CD14-positive monocyte (primary cell): Measurements from ENCODE around the gene JOSD2. TPM values are rescaled to one million over a fixed set of nuclear protein-coding genes. Genes with fewer than 3 reads are reported as not detected.

Experiments
- DNase-seq, 3 donors: peaks; one replicate each; pipeline ENCODE4 v3.0.0-alpha.2; 2011 to 2022
- H2AFZ ChIP-seq: 2 replicates; pipeline ENCODE4 v1.6.0; 2012; ENCODE audit warnings: mild to moderate bottlenecking, low read depth, low read length, inconsistent platforms; ENCODE audit not compliant: insufficient read depth, poor library complexity, severe bottlenecking
- H3K27ac ChIP-seq, 2 donors: 1 replicate in 1 of 2; 2 replicates in 1 of 2; pipeline ENCODE4 v1.5.1; 2012 to 2013; ENCODE audit warnings: low read length in 2 of 2, control low read depth in 1 of 2, inconsistent platforms in 1 of 2, low read depth in 1 of 2, mild to moderate bottlenecking in 1 of 2
- H3K27me3 ChIP-seq, 2 donors: one replicate each; pipeline versions ENCODE4 v1.6.0 to v1.6.1; 2011 to 2013; ENCODE audit warnings: low read length in 2 of 2; ENCODE audit not compliant: control insufficient read depth in 2 of 2, insufficient read depth in 2 of 2
- H3K36me3 ChIP-seq, 2 donors: replicated peaks in 1 of 2; 1 replicate in 1 of 2; 2 replicates in 1 of 2; pipeline versions ENCODE4 v1.5.1 to v1.6.1; 2012 to 2013; ENCODE audit warnings: low read length in 2 of 2, control low read depth in 1 of 2, inconsistent platforms in 1 of 2, mild to moderate bottlenecking in 1 of 2; ENCODE audit not compliant: insufficient read depth in 2 of 2, control insufficient read depth in 1 of 2
- H3K4me1 ChIP-seq, 2 donors: 1 replicate in 1 of 2; 2 replicates in 1 of 2; pipeline versions ENCODE4 v1.5.1 to v1.6.1; 2012 to 2013; ENCODE audit warnings: low read length in 2 of 2, control low read depth in 1 of 2, inconsistent platforms in 1 of 2, mild to moderate bottlenecking in 1 of 2, moderate library complexity in 1 of 2; ENCODE audit not compliant: insufficient read depth in 2 of 2, control insufficient read depth in 1 of 2
- H3K4me2 ChIP-seq: replicated peaks from 2 replicates; pipeline ENCODE3; 2012; ENCODE audit warnings: low read length, moderate library complexity, mild to moderate bottlenecking; ENCODE audit not compliant: poor library complexity, severe bottlenecking; ENCODE audit errors: extremely low read depth
- H3K4me3 ChIP-seq, 3 experiments: fragments of 200-600 bp in 1 of 3; sonication (generic) in 1 of 3; replicated peaks in 1 of 3; 1 replicate in 2 of 3; 2 replicates in 1 of 3; pipeline ENCODE4 v1.5.1; 2011 to 2013; ENCODE audit warnings: low read length in 3 of 3, mild to moderate bottlenecking in 3 of 3, control low read depth in 2 of 3, low read depth in 2 of 3, inconsistent platforms in 1 of 3, moderate library complexity in 1 of 3
- H3K79me2 ChIP-seq: 2 replicates; pipeline ENCODE4 v1.6.0; 2012; ENCODE audit warnings: mild to moderate bottlenecking, control low read depth, inconsistent platforms, low read length, moderate library complexity; ENCODE audit not compliant: insufficient read depth
- H3K9ac ChIP-seq: 2 replicates; pipeline ENCODE4 v1.6.0; 2017; ENCODE audit warnings: low read length, mild to moderate bottlenecking; ENCODE audit not compliant: insufficient read depth, poor library complexity, severe bottlenecking
- H3K9me3 ChIP-seq, 2 donors: replicated peaks in 1 of 2; 1 replicate in 1 of 2; 2 replicates in 1 of 2; pipeline versions ENCODE4 v1.5.1 to v1.6.1; 2012 to 2013; ENCODE audit warnings: low read length in 2 of 2, control low read depth in 1 of 2; ENCODE audit not compliant: control insufficient read depth in 1 of 2, insufficient read depth in 1 of 2
- H4K20me1 ChIP-seq: 2 replicates; pipeline ENCODE4 v1.6.0; 2012; ENCODE audit warnings: mild to moderate bottlenecking, low read length, control low read depth, moderate library complexity; ENCODE audit not compliant: insufficient read depth
- H3K27ac Mint-ChIP-seq, 7 donors: one replicate each; pipeline ENCODE4 v1.8.0; 2020; ENCODE audit warnings: mild to moderate bottlenecking in 7 of 7, mixed read lengths in 7 of 7, moderate library complexity in 6 of 7, inconsistent platforms in 2 of 7
- H3K27me3 Mint-ChIP-seq, 3 donors: one replicate each; pipeline ENCODE4 v1.8.0; 2021 to 2022; ENCODE audit warnings: low read depth in 3 of 3, mild to moderate bottlenecking in 3 of 3, mixed read lengths in 3 of 3, moderate library complexity in 3 of 3, inconsistent platforms in 1 of 3
- H3K36me3 Mint-ChIP-seq, 2 donors: one replicate each; pipeline ENCODE4 v1.8.0; 2020; ENCODE audit warnings: mixed read lengths in 2 of 2, inconsistent platforms in 1 of 2, mild to moderate bottlenecking in 1 of 2
- H3K4me1 Mint-ChIP-seq: one replicate; pipeline ENCODE4 v1.8.0; 2020; ENCODE audit warnings: mild to moderate bottlenecking, mixed read lengths
- H3K4me3 Mint-ChIP-seq, 2 donors: one replicate each; pipeline ENCODE4 v1.8.0; 2020; ENCODE audit warnings: mild to moderate bottlenecking in 2 of 2, mixed read lengths in 2 of 2, moderate library complexity in 1 of 2
- H3K9me3 Mint-ChIP-seq, 7 donors: one replicate each; pipeline ENCODE4 v1.8.0; 2020 to 2022; ENCODE audit warnings: mixed read lengths in 7 of 7, mild to moderate bottlenecking in 6 of 7, moderate library complexity in 6 of 7, inconsistent platforms in 2 of 7
- WGBS: methylation state at CpG from one replicate; pipeline ENCODE4 v1.1.5; 2013; ENCODE audit warnings: missing lambda C conversion rate; ENCODE audit not compliant: insufficient coverage; 5-methylcytosine and 5-hydroxymethylcytosine counted together
- intact Hi-C, 2 donors: fragments of 100-400 bp; cut with micrococcal nuclease; formaldehyde crosslinking; loops; one replicate each; pipeline versions ENCODE4 v1.15.0 to v1.15.1; 2023
- polyA plus RNA-seq, 3 donors: library from polyadenylated mRNA; depleted of rRNA in 1 of 3; unstranded in 2 of 3; stranded (reverse) in 1 of 3; fragments of 300-500 nt in 2 of 3; fragments of >200 nt in 1 of 3; fragmentation: Illumina TruSeq in 2 of 3; gene quantifications; 1 replicate in 2 of 3; 2 replicates in 1 of 3; pipeline ENCODE4 v1.2.3, GENCODE V29; 2012 to 2021
- TF ChIP-seq, protein P1 (sequence below): fragments of 200-600 bp; IDR thresholded peaks from one replicate; pipeline ENCODE4 v1.8.0; 2022; ENCODE audit warnings: antibody characterized with exemption, mild to moderate bottlenecking

The JOSD2 gene
- polyA plus RNA-seq, 3 donors: 33.0 to 43.0 (median 37.2) TPM

DNA sequence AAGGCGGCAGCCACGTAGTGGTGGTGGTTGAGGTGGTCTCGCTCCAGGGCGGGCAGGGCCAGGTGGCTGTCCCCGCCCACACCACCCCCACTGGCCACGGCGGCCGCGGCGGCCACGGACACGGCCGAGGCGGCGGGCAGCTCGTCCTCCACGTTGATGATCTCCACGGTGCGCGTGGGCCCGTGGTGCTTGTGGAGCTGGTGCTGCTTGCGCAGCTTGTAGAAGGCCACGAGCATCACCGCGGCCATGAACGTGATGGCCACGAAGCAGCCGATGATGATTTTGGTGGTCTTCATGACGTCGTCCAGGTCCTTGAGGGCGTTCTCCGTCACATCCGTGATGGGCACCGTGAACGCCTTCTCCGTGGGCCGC lies 6.7 kb upstream of the JOSD2 start:
- Mint-ChIP-seq H3K4me1 (no peaks in the 10 kb centered on the region), H3K27me3 (peaks cover 18 to 39% (median 24%) of the 10 kb centered on the region in 3 donors), H3K4me3 (no peak overlapping the region), H3K36me3 (no peaks in the 10 kb centered on the region), H3K27ac (no peak overlapping the region), H3K9me3 (peaks cover 0 to 8% (median 6%) of the 10 kb centered on the region in 7 donors)
- Histone ChIP-seq H3K36me3 (no peaks in the 10 kb centered on the region), H3K4me2 (no peak overlapping the region), H3K27me3 (peaks cover 0 to 6% of the 10 kb centered on the region in 2 donors), H3K4me3 (no peak overlapping the region), H3K9ac (no peak overlapping the region), H2AFZ (no peak overlapping the region), H3K4me1 (no peaks in the 10 kb centered on the region), H4K20me1 (no peaks in the 10 kb centered on the region), H3K27ac (no peak overlapping the region), H3K9me3 (no peaks in the 10 kb centered on the region), H3K79me2 (no peaks in the 10 kb centered on the region)
- 97% methylated on average over 33 of the region's 37 CpGs for WGBS
- intact Hi-C loops: no loop called here
- no peak for DNase-seq
- TF ChIP-seq, protein P1, sequence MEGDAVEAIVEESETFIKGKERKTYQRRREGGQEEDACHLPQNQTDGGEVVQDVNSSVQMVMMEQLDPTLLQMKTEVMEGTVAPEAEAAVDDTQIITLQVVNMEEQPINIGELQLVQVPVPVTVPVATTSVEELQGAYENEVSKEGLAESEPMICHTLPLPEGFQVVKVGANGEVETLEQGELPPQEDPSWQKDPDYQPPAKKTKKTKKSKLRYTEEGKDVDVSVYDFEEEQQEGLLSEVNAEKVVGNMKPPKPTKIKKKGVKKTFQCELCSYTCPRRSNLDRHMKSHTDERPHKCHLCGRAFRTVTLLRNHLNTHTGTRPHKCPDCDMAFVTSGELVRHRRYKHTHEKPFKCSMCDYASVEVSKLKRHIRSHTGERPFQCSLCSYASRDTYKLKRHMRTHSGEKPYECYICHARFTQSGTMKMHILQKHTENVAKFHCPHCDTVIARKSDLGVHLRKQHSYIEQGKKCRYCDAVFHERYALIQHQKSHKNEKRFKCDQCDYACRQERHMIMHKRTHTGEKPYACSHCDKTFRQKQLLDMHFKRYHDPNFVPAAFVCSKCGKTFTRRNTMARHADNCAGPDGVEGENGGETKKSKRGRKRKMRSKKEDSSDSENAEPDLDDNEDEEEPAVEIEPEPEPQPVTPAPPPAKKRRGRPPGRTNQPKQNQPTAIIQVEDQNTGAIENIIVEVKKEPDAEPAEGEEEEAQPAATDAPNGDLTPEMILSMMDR: no peak

DNA sequence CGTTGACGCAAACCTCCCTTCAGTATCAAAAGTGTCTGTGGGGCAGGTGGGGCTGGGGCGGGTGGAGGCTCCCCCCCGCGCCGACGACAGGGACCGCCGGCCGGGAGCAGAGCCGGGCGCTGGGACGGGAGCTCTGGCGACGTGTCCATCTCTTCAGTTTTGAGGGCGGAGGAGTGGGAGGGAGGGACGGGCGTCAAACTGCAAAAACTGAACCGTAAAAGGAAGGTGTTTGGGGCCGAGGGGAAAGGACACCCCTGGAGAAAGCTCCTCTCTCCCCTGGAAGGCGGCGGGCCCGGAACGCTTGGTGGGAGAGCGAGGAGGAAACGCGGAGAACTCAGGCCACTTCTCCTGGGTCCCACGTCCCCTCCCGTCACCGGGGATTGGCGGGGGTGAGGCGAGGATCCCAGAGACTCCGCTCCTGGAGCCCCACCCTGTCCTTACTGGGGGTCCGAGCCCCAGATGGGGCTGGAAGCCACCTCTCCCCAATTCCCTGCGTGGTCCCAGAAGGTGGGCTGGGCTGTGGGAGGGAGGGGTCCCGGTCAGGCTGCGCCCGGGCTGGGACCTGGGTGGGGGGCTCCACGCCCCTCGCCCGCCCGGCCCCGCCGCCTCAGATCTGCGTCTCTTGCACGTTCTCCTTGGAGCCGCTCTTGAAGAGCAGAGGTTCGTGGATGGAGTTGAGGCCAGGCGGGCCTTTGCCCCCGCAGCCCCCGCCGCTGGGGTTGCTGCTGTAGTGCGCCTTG lies 6.1 kb upstream of the JOSD2 start:
- Mint-ChIP-seq H3K9me3 (peaks cover 0 to 8% (median 6%) of the 10 kb centered on the region in 7 donors), H3K4me1 (no peaks in the 10 kb centered on the region)
- intact Hi-C loops: no loop called here

More for the DNA sequence above, 6.1 kb upstream of the JOSD2 start:
- Histone ChIP-seq H3K79me2 (no peaks in the 10 kb centered on the region), H3K27me3 (peaks cover 0 to 6% of the 10 kb centered on the region in 2 donors), H3K4me3 (no peak overlapping the region), H3K4me2 (no peak overlapping the region), H3K27ac (no peak overlapping the region), H3K9me3 (no peaks in the 10 kb centered on the region), H3K4me1 (no peaks in the 10 kb centered on the region), H3K9ac (no peak overlapping the region), H4K20me1 (no peaks in the 10 kb centered on the region), H2AFZ (no peak overlapping the region), H3K36me3 (no peaks in the 10 kb centered on the region)
- 83% methylated on average over 30 of the region's 53 CpGs for WGBS
- H3K4me3 Mint-ChIP-seq: no peak overlapping the region
- TF ChIP-seq, protein P1: no peak
- no peak overlapping the region for H3K27ac Mint-ChIP-seq
- peaks cover 18 to 40% (median 24%) of the 10 kb centered on the region in 3 donors for H3K27me3 Mint-ChIP-seq
- no peak for DNase-seq
- H3K36me3 Mint-ChIP-seq: no peaks in the 10 kb centered on the region
